Breast epithelium (tissue), 3 donors: ENCODE data around the gene EFL1.
"Not testable (repeated sequence)": the region's sequence is repeated elsewhere in the genome, so short reads cannot be mapped to it uniquely, and the experiment has no call there.

Source experiments
- CTCF ChIP-seq, 3 donors: fragments of 450-650 bp; IDR thresholded peaks; one replicate each; pipeline ENCODE4 v1.5.1; 2016 to 2017; ENCODE audit warnings: antibody characterized with exemption in 3 of 3, mild to moderate bottlenecking in 3 of 3, moderate library complexity in 3 of 3
- POLR2A ChIP-seq: fragments of 450-650 bp; IDR thresholded peaks from one replicate; pipeline ENCODE4 v1.6.1; 2016; ENCODE audit warnings: antibody characterized with exemption, mild to moderate bottlenecking, moderate library complexity
- POLR2AphosphoS5 ChIP-seq, 3 donors: sonication (generic); formaldehyde crosslinking; IDR thresholded peaks; one replicate each; pipeline ENCODE4 v1.6.1; 2017; ENCODE audit warnings: antibody characterized with exemption in 3 of 3

GRCh38 chr15:82284381-82284780 is 21.8 kb upstream of the EFL1 start:
- not testable (repeated sequence) for TF ChIP-seq POLR2A; CTCF (IDR thresholded peaks at IDR 0.05); POLR2AphosphoS5 (IDR thresholded peaks at IDR 0.05)
